Kasumi-1 (cell line): ENCODE measurements around the gene TAX1BP3.
A peak's percentile ranks its signal among the peaks of the same experiment; 100 is the strongest.

Source experiments
- DNase-seq, 2 experiments: peaks; one replicate each; lab custom pipeline; 2025; lab: John Stamatoyannopoulos, UW

Gene TAX1BP3

GRCh38 chr17:3657874-3658783, 10.2 kb downstream of the TAX1BP3 start:
- no peak for DNase-seq

DNA sequence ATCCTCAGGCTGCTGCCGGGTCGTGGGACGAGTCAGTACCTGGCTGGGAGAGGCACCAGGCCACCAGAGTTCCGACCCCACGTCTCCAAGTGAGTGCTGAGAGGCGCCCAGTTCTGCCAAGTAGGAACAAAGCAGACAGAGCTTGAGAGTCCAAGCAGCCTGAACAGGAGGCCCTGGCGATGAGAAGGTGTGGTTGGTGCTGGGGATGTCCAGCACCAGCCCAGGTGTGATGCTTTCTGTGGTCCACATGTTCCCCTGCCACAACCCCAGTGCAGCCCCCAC, 10.8 kb downstream of the TAX1BP3 start:
- no peak for DNase-seq

- DNase-seq, result no peak
Measured at GRCh38 chr17:3656755-3657587, 11.4 kb downstream of the TAX1BP3 start.

DNA sequence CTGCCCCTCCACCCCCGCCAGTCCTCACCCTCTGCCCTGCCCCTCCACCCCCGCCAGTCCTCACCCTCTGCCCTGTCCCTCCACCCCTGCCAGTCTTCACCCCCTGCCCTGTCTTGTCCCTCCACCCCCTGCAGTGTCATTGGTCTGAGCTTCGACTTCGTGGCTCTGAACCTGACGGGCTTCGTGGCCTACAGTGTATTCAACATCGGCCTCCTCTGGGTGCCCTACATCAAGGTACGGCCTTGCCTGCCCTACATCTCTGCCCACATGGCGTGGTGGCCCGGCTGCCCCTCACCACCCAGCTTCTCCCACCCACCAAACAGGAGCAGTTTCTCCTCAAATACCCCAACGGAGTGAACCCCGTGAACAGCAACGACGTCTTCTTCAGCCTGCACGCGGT, 12.0 kb downstream of the TAX1BP3 start:
- DNase-seq, result no peak

- no peak for DNase-seq
Measured at GRCh38 chr17:3655766-3656165, 12.6 kb downstream of the TAX1BP3 start.

- DNase-seq, result peak; percentile 28 to 36
Measured at GRCh38 chr17:3647769-3648555, 20.4 kb downstream of the TAX1BP3 start.

DNA sequence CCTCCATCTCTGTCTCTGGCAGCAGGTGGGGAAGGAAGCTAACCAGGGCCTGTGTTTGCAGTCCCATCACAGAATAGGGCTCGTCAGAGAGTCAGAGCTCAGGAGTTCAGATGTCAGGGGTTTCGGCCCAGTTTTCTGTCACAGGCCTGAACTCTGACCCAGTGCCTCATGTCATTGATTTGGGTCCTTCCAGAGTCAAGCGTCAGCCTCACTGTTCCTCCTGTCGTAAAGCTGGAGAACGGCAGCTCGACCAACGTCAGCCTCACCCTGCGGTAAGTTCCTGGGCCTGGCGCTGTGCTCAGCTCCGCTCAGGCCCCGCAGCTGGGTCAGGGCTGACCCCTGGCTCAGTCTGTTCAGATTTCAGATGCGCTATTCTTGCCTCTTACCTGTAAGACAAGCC, 21.1 kb downstream of the TAX1BP3 start:
- no peak for DNase-seq

DNA sequence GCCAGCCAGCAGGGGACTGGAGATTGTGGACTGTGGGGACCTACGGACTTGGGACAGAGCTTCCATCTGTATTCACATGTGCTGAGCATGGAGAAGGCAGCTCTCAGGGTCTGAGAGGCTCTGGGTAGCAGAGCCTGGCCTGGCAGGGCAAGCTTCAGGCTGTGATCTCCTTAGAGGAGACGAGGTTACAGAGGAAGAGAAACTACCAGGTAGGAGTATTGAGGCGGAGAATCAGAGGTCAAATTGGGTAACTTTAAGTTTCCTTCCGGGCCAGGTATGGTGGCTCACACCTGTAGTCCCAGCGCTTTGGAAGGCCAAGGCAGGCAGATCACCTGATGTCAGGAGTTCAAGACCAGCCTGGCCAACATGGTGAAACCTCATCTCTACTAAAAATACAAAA, 23.1 kb downstream of the TAX1BP3 start:
- DNase-seq, result no peak

DNA sequence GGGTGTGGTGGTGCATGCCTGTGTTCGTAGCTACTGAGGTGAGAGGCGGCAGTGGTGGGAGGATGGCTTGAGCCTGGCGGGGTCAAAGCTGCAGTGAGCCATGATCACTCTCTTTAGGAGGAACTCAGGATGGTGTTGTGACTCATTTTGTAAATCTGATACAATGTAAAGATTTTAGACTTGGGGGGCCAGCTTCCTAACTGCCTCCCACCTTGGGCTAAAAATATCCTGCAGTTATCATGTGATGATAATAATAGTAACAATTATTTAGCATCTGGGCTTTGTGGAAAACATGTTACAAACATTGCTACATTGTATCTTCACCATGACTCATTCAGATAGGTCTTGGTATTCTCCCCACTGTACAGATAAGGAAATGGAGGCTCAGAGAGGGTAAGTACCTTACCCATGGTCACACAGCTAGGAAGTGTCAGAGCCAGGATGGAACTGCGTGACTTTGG, 24.5 kb downstream of the TAX1BP3 start:
- DNase-seq, result no peak

GRCh38 chr17:3641717-3642486, 26.5 kb downstream of the TAX1BP3 start:
- DNase-seq, result no peak

GRCh38 chr17:3641014-3641413, 27.4 kb downstream of the TAX1BP3 start:
- DNase-seq, result no peak

DNA sequence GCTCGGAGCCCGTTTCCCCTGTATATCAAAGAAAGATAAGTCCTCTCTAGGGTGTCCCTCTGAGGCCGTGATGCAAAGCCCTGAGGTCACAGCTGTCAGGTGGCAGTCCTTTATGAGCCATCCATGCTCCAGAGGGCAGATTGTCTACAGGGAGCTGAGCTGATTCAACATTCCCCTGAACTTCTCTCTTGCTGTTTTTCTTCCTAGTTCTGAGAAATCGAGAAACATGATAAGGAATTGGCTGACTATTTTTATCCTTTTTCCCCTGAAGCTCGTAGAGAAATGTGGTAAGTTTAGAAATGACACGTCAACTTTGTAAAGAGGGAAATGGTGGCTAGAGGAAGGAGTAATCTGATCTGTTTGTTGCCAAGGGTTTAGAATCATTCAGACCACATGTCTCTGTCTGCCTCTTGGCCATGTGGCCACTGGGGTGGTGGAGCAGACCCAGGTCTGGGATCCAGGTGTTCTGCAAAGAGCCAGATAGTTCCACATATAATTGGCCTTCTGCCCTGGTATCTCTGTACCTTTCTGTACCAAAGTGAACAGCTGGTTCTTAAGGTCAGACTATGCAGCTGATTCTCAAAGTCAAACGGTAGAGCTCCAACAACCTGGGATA, 28.3 kb downstream of the TAX1BP3 start:
- DNase-seq, result peak; percentile 39 to 55

- peak in 1 of 2 experiments; percentile 4 for DNase-seq
Measured at GRCh38 chr17:3636908-3637373, 31.4 kb downstream of the TAX1BP3 start.

DNA sequence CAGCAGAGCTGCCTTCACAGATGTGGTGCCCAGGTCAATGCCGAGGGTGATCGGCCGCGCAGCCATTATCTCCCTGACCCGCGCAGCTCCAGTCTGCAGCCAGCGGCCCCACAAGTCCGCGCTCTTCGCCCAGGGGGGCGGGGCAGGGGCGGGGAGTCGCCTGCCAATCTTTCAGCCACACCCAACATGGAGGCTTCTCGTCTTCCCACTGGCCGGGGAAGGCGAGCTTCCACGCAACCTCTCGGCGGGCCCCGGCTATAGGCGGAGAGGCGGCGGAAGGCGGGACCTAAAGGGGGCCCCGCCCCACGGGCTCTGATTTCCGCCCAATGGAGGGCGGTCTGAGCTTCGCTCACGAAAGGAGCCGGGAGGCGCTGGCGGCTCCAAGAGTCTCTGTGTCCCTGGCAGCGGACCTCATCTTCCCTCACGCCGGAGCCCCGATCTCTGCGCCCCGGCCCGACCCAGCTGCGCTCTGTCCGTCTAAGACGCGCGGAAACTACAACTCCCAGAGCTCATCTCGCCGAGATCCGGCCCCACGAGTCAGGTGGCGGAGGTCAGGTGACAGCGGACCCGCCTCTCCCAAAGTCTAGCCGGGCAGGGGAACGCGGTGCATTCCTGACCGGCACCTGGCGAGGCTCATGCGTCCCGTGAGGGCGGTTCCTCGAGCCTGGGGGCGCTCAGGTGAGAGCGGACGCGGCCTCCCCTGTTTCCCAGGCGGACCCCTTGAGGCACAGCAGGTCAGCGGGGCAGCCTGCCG, 32.0 kb downstream of the TAX1BP3 start, which contains the start of the genes CTNS and SHPK:
TSS of gene CTNS (plus strand) at position 607 of the 754 bp plus-strand sequence. CDS start 3,447 bp downstream, outside the sequence.
TSS of gene SHPK (minus strand) at position 97 of the 754 bp plus-strand sequence. CDS start at position 66, 31 bp downstream.
- peak; percentile 65 to 82 for DNase-seq

DNA sequence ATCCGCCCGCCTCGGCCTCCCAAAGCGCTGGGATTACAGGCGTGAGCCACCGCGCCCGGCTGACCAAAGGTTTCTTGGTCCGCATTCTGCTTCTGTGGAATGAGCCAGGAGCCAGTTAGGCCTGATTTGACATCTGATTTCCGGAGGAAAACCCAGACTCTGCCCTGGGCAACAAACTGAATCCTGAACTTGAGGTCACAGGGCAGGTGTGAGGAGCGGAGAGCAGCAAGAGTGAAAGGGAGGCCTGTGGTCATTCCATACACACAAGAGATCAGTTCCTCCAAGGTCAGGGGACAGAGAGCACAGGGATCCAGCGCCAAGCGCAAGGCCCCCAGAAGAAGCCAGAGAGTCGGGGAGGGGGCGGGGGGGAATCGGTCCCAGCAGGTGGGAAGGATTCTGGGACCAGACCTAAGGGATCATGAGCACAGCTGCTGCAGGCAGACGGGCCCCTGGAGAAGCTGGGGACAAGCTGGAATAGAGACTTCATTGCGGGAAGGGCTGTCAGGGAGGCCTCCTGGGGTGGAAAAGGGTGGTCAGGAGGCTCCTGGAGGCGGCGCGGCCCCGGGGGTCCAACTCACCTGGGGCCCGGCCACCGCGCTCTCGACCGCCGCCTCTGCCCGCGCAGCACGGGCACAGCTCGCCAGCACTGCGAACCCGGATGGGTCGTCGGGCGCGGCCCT, 32.8 kb downstream of the TAX1BP3 start:
- DNase-seq, result no peak

DNA sequence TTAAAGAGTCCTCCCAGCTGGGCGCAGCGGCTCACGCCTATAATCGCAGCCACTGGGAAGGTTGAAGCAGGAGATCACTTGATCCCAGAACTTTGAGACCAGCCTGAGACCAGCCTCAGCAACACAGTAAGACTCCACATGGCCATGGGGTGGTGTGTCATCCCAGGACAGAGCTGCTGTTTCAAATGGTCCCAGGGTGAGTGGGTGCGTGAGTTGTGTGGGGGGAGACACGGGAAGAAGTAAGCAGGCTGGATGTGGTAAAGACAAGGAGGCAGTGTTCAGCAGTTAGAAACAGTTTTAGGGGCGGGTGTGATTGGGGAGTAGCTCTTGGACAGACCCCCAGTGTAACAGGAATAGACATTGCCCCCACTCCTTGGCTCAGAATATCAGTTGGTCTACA, 36.1 kb downstream of the TAX1BP3 start:
- no peak for DNase-seq

GRCh38 chr17:3630781-3631180, 37.6 kb downstream of the TAX1BP3 start:
- DNase-seq, result peak; percentile 34 to 39

DNA sequence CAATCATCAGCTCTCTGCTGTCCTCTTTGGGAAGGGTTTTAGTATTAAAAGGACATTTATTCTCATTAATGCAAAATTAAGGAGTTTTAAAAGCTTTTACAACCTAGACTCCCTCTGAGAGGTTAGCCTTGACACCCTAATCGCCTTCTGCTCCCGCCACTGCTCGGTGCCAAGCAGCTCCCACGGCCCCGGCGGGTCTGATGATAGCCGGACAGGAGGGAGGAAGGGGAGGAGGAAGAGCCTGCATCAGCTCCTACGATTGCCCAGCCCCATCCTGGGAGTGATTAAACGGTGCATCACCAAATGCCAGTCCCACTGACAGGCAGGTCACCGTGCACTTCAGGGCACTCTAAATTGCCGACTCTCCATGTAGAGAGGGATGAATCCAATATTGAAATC, 40.6 kb downstream of the TAX1BP3 start:
- DNase-seq, result no peak
